NCI-H2171 treated with DMSO at 0.1 percent for 48 hours (cell line): ENCODE results near the gene MTHFS.
"Not testable (repeated sequence)": the region's sequence is repeated elsewhere in the genome, so short reads cannot be mapped to it uniquely, and the experiment has no call there.

ENCODE experiments used
- DNase-seq: peaks from one replicate; lab custom pipeline; 2025; lab: John Stamatoyannopoulos, UW

MTHFS gene

DNA sequence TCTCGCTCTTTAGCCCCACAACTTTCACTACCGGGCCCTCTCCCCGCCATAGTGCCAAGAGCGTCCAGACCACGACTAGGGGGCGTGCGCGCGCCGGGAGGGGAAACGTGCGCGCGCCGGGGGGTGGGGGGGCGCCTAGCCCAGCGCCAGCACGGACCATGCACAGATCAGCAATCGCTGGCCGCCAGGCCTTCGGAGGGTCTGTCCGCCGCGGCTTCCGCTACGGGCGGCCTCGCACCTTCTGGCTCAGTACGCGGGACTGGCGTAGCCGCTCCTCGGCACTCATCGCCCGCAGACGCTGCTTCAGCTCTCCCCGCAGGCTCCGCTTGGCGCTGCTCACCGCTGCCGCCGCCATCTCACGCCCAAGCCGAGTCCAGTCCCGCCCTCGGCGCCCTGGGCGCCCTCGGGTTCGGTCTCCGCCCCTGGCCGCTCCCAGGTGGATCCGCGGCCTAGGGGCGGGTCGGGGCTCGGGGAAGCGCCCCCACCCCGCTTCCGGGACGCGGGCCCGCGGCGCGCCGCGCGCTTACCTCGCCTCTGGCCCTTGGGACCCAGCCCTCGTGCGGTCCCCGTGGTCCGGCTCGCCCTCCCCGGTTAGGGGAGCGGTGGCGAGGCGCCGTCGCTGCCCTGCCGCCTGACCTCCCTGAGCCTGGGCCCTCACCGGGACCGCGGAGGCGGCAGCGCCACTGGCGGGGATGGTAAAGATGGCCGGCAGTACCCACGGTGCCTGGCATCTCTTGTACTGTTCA lies at the start of gene MTHFS:
TSS of gene MTHFS (minus strand) at position 381 of the 746 bp plus-strand sequence. CDS start at position 355, 26 bp downstream.
- peak; percentile 81 for DNase-seq

DNA sequence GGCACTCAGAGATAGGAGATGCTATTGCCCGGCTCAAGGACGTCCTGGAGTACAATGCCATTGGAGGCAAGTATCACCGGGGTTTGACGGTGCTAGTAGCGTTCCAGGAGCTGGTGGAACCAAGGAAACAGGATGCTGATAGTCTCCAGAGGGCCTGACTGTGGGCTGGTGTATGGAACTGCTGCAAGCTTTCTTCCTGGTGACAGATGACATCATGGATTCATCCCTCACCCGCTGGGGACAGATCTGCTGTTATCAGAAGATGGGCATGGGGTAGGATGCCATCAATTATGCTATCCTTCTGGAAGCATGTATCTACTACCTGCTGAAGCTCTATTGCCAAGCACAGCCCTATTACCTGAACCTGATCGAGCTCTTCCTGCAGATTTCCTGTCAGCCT lies 47.8 kb upstream of the MTHFS start:
- no peak for DNase-seq

DNA sequence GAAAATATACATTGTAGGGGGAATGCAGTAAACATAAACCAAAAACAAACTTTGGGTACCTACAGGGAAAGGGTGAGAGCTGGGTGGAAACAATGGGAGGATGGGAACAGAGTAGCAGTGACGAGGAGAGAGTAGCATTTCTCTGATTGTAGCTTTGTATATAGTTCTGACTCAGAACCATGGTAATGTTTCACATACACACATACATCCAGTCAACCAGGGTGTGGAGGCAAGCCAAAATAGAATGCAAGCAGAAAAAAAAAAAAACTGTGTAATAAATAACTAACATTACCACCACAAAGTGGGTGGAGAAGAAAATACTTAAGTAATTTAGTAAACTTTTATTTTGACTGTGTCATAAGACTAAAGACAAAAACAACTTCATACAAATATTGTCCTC lies 47.0 kb upstream of the MTHFS start:
- DNase-seq, result no peak

DNA sequence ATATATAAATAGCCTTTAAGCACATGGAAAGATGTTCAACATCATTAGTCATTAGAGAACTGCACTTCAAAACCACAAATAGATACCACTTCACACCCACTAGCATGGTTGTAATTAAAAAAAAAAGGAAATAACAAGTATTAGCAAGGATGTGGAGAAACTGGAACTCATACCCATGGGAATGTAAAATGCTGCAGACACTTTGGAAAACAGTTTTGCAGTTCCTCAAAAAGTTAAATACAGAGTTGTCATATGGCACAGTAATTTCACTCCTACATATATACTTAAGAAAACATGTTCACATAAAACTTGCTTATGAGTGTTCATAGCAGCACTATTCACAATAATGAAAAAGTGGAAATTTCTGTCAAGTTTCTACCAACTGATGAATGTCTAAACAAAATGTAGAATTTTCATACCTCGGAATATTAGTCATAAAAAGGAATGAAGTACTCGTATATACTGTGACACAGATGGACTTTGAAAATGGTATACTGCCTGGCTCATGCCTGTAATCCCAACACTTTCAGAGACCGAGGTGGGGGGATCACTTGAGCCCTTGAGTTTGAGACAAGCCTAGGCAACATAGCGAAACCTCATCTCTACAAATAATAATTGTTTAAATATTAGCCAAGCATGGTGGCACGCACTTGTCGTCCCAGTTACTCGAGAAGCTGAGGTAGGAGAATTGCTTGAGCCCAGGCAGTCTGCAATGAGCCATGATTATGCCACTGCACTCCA lies 46.1 kb upstream of the MTHFS start:
- no peak for DNase-seq

DNA sequence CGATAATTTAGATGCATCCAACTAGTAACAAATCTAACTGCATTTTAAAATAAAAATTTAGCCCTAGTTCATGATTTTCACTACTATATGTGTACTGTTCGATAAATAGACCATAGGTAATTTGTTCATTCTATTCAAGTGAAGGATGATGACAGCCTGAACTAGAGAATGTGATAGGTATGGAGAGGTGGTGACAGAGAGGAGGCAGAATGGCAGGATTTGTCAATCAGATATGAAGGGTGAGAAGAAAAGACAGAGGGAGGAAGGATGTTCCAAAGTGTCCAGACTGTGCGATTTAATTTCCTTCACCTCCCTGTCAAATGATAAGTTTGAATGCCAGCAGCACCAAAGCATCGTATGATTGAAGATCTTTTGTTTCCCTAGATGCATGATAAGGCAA lies 42.6 kb upstream of the MTHFS start:
- no peak for DNase-seq

DNA sequence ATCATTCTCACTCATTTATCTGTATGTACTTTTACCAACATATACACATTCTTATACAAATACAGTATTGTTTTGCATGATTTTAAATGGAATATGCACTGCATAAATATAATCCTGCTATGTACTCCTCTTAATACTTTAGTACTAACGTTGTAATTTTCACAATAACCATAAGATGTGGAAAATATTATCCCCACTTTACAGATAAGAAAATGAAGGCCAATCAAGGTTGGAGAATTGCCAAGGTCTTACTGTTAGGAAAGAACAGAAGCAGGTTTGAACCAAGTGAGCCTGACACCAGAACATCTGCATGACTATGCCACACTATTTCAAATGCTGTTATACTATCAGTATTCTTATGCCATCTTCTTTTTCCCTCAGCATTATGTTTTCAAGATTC lies 41.3 kb upstream of the MTHFS start:
- no peak for DNase-seq

DNA sequence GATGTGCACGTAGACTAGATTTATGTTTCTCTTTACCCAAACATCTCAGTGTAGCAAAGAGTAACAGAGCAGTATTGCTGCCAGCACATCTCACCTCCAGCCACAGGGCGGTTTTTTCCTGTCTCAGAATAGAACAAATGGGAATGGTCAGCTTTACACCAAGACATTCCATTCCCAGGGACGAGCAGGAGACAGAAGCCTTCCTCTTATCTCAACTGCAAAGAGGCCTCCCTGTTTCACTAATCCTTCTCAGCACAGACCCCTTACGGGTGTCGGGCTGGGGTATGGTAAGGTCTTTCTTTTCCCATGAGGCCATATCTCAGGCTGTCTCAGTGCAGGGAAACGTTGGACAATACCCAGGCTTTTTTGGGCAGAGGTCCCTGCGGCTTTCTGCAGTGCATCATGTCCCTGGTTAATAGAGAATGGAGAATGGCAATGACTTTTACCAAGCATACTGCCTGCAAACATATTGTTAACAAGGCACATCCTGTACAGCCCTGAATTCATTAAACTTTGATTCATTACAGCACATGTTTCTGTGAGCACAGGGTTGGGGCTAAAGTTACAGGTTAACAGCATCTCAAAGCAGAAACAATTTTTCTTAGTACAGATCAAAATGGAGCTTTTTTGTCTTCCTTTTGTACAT lies 38.9 kb upstream of the MTHFS start:
- not testable (repeated sequence) for DNase-seq

DNA sequence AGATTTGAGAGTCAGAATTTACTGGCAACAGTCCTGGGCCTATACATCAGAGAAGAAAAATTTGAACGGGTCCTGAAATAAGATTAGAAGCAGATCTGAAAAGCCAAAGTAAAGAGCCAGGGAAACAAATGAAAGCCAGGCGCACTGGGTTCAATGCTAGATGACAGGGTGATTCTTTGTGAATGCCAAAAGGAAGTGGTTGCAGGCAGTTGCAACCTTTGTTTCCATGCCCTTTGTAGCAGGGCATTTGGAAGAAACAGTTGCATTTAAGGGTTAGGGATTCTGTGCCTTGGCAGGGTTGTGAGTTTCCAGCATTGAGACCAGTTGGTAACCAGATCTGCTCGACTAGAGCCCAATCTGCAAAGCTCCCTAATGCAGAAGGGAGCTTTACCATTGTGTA lies 36.4 kb upstream of the MTHFS start:
- no peak for DNase-seq

DNA sequence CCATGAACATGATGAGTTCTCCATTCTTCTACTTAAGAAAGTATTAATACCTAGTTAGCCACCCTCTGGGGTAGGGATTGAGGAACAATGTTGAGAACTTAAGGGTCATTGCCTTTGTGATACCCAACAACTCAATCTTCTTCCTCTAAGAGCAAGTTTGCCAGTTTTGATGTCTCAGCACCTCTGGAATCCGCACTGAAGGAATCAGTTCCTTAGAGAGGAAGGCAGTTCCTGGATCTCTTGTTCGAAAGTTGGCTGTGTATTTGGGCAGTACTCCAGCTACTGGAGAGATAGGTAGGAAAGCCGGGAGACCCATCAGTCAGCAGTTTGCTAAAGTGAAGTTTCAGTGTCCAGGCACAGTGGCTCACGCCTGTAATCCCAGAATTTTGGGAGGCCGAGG lies 35.6 kb upstream of the MTHFS start:
- DNase-seq, result no peak

DNA sequence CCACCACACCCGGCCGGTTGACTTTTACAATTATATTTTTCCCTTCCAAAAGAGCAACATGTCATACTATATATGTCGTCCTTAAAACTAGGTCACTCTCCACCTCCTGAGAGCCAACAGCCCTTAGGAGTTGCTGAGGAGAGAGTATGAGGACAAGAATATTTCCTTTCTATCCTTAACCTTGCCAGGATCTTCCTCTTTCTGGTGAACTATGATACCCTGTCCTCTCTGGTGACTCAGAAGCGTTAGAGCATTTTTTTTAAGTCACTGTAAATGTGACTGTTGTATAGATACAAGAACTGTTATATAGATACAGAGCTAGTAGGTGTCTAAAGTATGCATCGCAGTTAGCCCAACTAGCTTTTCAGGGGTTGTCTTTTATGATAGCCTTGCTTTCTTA lies 33.7 kb upstream of the MTHFS start:
- DNase-seq, result no peak

DNA sequence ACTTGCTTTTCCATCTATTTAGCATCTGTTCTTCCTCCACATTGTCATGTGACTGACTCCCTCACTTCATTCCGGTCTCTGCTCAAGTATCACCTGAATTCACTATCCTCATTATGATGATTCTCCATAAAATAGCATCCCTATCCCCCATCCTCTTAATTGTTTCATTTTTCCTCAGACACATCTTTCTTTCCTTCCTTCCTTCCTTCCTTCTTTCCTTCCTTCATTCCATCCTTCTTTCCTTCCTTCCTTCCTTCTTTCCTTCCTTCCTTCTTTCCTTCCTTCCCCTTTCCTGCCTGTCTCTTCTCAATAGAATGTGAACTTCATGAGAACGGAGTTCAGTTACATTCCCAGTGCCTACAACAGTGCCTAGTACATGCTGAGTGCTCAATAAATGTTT lies 32.6 kb upstream of the MTHFS start:
- DNase-seq, result no peak

DNA sequence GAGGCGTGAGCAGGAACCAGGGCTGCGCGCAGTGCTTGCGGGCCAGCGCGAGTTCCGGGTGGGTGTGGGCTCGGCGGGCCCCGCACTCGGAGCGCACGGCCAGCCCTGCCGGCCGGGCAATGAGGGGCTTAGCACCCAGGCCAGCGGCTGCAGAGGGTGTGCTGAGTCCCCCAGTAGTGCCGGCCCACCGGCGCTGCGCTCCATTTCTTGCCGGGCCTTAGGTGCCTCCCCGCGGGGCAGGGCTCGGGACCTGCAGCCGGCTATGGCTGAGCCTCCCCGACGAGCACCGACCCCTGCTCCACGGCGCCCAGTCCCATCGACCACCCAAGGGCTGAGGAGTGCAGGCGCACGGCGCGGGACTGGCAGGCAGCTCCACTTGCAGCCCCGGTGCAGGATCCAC lies 29.3 kb upstream of the MTHFS start:
- DNase-seq, result not testable (repeated sequence)

DNA sequence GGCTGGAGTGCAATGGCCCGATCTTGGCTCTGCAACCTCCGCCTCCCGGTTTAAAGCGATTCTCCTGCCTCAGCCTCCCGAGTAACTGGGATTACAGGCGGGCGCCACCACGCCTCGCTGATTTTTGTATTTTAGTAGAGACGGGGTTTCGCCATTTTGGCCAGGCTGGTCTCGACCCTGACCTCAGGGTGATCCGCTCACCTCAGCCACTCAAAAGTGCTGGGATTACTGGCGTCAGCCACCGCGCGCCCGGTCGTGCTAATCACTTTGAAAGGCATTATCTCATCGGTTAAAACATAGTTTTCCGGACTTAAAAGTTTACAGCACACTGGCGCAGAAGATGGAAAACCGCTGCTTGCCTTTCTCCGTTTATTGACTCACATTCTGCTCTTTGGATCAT lies 27.6 kb upstream of the MTHFS start:
- no peak for DNase-seq

DNA sequence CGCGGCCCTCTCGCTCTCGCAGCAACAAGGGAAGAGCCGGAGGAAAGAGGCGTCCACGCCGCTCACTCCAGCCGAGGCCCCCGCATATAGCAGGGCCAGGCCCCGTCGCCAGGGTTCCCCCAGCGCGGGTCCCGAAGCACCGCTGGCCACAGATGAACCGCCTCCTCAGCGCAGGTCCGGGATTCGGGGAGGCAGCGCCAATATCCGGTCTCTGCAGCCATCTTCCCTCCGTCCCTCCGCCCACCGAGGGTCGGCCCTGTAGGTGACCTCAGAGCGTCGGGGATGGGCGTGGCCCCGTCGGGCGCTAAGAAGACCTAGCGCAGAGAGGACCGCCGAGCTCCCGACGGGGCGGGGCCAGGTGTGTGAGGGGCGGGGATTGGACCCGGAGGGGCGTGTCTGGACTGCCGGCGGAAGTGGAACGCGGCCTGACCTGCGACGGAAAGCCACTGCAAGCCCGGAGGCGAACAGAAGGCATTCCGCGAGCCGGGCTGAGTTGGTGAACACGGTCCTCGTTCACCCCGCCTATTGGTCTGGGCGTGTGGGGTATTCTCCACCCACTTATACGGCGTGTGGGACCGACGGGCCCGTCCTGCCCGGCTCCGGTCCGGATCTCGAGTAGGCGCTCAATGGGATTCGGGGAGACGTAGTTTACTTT lies 26.8 kb upstream of the MTHFS start:
- DNase-seq, result peak; percentile 98

DNA sequence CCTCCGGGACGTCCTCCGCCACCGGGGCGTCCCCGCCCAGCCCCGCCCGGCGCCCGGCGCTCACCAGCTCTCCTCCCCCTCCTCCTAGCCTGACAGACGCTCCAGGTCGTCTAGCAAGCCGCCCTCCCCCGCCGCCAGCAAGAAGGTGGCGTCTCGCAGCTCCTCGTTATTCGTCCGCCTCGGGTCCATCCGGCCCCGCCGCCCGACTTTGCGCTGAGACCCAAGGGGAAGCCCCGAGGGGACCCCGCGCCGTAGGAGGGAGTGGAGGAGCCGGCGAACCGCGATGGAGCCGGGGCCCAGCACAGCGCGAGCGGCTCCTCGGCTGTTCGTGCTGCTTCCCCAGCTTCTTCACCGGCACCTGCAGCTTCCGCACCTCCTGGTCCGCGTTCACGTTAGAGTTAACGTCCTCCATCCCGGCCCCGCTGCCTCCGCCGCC lies 26.3 kb upstream of the MTHFS start:
- DNase-seq, result peak; percentile 66

DNA sequence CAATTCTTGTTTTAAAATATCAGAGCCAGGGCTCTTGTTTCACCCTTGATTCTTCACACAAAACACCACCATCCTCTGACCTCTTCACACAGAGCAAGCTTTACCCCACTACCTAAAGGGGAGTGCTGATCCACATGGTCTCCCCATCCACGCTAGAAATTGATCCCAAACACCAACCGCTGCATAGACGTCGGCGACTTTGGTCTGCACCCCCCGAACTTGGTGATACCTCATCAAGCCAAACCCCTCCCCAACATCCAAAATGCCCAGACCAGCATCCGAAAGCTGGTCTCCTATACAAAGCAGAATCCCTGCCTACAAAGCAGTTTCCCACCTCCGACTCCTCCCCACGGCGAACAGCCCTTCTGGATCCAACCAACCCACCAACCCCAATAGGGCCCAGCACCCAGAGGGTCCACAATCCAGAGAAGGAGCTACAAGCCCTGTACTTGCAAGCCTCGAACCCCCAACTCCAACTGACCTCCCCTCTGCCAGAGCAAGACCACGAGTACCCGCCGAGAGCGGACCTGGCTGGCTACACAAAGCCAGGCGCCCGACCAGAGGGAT lies 25.8 kb upstream of the MTHFS start:
- peak; percentile 42 for DNase-seq

DNA sequence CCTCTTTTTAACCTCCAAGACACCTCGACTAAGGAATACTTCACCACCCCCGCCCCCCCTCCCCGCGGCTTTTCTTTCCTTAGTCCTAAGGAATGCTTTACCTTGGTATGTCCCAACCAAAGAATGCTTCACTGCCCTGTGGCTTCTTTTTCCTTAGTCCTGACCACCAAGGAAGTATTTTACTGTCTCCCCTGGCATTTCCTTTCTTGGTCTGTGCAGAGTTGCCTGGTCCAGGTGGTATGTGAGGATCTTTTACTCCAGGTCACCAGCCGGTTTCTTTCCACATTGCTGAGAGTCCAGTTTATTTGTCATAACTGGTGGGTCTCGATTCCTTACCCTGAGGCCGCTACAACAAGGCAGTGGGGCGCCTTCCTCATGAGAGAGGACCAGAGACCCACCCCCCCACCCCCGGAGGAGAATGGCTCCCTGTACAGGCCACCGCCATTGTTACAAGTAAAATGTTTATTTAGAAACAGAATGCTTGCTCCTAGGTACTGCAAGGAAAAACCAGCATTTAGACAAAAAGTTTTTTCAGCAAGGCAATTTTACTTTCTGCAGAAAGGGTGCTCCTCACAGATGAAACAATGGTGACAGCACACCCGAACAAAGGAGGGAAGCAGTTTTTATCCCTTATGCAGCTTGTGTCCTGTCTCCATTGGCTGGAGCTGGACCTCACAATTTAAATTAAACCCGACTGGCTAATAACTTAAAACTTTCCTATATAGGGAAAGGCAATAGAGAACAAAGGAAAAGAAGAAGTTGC lies 23.1 kb upstream of the MTHFS start:
- no peak for DNase-seq

DNA sequence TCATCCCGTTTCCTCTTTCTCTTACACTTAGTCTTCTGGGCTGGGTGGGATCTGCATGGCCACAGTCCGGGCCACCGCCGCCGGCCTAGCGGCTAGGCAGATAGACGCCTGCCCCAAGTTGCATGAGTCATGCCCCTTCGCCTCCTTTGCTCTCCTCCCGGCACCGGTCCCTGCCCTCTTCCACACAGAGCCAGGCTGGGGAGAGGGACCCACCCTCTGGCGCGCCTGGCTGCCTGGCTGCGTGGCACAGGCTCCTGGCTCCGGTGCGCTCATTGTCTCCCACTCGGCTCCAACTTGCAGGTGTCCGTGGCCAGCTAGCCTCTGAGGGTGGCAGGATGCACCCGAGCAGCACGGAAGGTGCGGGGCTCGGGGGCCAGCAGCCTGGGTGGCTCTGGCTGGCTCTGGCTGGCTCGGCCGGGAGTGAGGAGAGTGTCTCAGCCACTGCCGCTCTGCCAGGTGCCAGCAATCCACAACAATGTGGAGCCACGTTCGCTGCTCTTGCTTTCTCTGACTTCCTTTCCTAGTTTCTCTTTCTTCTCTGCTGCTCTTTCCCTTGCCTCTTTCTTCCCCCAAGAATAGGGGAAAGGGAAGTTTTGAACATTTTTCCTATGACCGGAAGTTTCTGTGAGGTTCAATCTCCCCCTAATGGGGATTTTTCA lies 22.4 kb upstream of the MTHFS start:
- DNase-seq, result no peak

DNA sequence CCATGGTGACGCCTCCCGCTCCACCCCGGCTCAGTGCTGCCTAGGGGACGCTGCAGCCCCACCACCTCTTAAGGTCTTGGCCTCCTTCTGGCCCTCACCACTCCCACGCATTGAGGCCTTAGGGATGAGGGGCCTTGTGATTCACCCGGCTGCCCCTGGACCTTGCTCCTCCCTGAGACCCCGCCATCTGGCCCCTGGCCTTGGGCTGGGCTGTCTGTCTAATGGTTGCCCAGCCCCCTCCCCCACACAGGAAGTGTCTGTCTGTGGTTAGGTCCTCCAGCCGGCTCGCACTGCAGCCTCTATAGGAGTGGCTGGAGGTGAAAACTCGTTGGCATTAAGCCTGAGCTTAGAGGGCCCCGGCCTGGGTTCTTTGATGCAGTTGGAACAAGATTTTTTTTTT lies 21.5 kb upstream of the MTHFS start:
- DNase-seq, result no peak

DNA sequence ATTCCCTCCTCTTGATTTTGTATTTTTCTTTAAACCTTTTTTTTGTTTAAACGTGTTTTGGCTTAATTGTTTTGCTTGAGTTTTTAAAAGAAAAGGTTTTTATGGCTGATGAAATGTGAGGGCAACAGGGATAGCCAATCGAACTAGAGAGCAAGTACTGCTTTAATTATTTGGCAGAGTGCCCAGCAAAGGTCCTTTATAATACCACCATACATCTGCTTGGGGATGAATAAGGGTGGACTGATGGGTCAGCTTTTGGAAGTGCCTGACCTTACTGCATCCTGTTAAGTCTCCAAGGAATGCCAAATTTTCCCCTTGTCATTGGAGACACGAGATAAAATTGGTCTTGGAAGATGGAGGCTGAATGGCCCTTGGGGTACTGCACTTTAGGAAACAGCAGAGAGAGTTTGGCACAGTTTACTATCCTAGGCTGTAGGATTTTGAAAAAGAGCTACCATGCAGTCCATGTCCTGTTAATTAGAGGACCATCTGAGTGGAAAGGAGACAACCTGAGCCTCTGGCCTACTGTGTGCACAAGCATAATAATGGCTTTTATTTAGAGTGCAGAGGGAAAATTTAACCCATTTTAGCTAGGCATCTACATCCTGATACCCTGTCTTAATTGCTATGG lies 19.8 kb upstream of the MTHFS start:
- no peak for DNase-seq
